IPS DF 6.9 (cell line): ENCODE data around the gene SPINK13.

ENCODE experiments used
- DNase-seq: peaks from one replicate; pipeline ENCODE4 v3.0.0-alpha.2; 2013; ENCODE audit warnings: low read depth, low spot score
- H3K27ac ChIP-seq: one replicate; pipeline ENCODE4 v1.5.1; 2013; ENCODE audit warnings: low read length, control low read depth
- H3K27me3 ChIP-seq: 2 replicates; pipeline ENCODE4 v1.6.1; 2013; ENCODE audit warnings: mild to moderate bottlenecking, low read length; ENCODE audit not compliant: control insufficient read depth, insufficient read depth
- H3K36me3 ChIP-seq: 2 replicates; pipeline ENCODE4 v1.6.1; 2013; ENCODE audit warnings: low read length; ENCODE audit not compliant: control insufficient read depth, insufficient read depth
- H3K4me1 ChIP-seq: 2 replicates; pipeline ENCODE4 v1.6.1; 2013; ENCODE audit warnings: low read length; ENCODE audit not compliant: control insufficient read depth, insufficient read depth
- H3K4me3 ChIP-seq: 2 replicates; pipeline ENCODE4 v1.5.1; 2013; ENCODE audit warnings: mild to moderate bottlenecking, low read length
- H3K9me3 ChIP-seq: 2 replicates; pipeline ENCODE4 v1.6.1; 2013; ENCODE audit warnings: low read length, inconsistent platforms; ENCODE audit not compliant: control insufficient read depth, insufficient read depth
- WGBS: extraction: QIAGEN DNeasy Blood & Tissue Kit; methylation state at CpG from one replicate; pipeline ENCODE4 v1.1.7; 2013; ENCODE audit warnings: mixed read lengths, missing lambda C conversion rate; ENCODE audit not compliant: insufficient read length, insufficient coverage; 5-methylcytosine and 5-hydroxymethylcytosine counted together

SPINK13 gene

GRCh38 chr5:148268566-148268965, at the start of gene SPINK13:
Gene SPINK13 (plus strand): TSS chr5:148268794. CDS start chr5:148270073, 1,279 bp downstream.
- H3K4me1 ChIP-seq = no peaks in the 10 kb centered on the region
- H3K36me3 ChIP-seq = no peaks in the 10 kb centered on the region
- H3K4me3 ChIP-seq = no peak within 1 kb of the TSS
- WGBS = no CpG with 5 or more reads among the region's 4 CpGs
- no peak within 1 kb of the TSS for H3K27ac ChIP-seq
- no peak for DNase-seq
- H3K27me3 ChIP-seq = no peaks in the 10 kb centered on the region
- H3K9me3 ChIP-seq = no peaks in the 10 kb centered on the region

- Histone ChIP-seq H3K9me3 (no peaks in the 10 kb centered on the region), H3K4me1 (no peaks in the 10 kb centered on the region), H3K4me3 (no peak overlapping the region), H3K27me3 (no peaks in the 10 kb centered on the region), H3K36me3 (no peaks in the 10 kb centered on the region), H3K27ac (no peak overlapping the region)
- DNase-seq = no peak
- no CpG with 5 or more reads among the region's 6 CpGs for WGBS
Observed at GRCh38 chr5:148221508-148221907, 47.1 kb upstream of the SPINK13 start.

- no peak for DNase-seq
- Histone ChIP-seq H3K27me3 (no peaks in the 10 kb centered on the region), H3K36me3 (no peaks in the 10 kb centered on the region), H3K27ac (no peak overlapping the region), H3K4me3 (no peak overlapping the region), H3K9me3 (no peaks in the 10 kb centered on the region), H3K4me1 (no peaks in the 10 kb centered on the region)
- WGBS = no CpG with 5 or more reads among the region's 2 CpGs
Observed at GRCh38 chr5:148224117-148224742, 44.4 kb upstream of the SPINK13 start.

GRCh38 chr5:148228392-148228984, 40.1 kb upstream of the SPINK13 start:
- H3K27me3 ChIP-seq = no peaks in the 10 kb centered on the region
- no CpG with 5 or more reads among the region's 3 CpGs for WGBS

GRCh38 chr5:148229840-148230239, 38.8 kb upstream of the SPINK13 start:
- DNase-seq = no peak
- Histone ChIP-seq H3K9me3 (no peaks in the 10 kb centered on the region), H3K27me3 (no peaks in the 10 kb centered on the region), H3K36me3 (no peaks in the 10 kb centered on the region), H3K4me1 (no peaks in the 10 kb centered on the region), H3K4me3 (no peak overlapping the region), H3K27ac (no peak overlapping the region)

More at GRCh38 chr5:148228392-148228984, 40.1 kb upstream of the SPINK13 start:
- Histone ChIP-seq H3K9me3 (no peaks in the 10 kb centered on the region), H3K4me3 (no peak overlapping the region), H3K4me1 (no peaks in the 10 kb centered on the region), H3K27ac (no peak overlapping the region), H3K36me3 (no peaks in the 10 kb centered on the region)
- no peak for DNase-seq

GRCh38 chr5:148230240-148230639, 38.4 kb upstream of the SPINK13 start:
- no CpG with 5 or more reads among the region's 7 CpGs for WGBS
- no peak for DNase-seq
- Histone ChIP-seq H3K4me1 (no peaks in the 10 kb centered on the region), H3K27me3 (no peaks in the 10 kb centered on the region), H3K36me3 (no peaks in the 10 kb centered on the region), H3K9me3 (no peaks in the 10 kb centered on the region), H3K27ac (no peak overlapping the region), H3K4me3 (no peak overlapping the region)

GRCh38 chr5:148237785-148238417, 30.7 kb upstream of the SPINK13 start:
- Histone ChIP-seq H3K27me3 (no peaks in the 10 kb centered on the region), H3K4me1 (no peaks in the 10 kb centered on the region), H3K27ac (no peak overlapping the region), H3K36me3 (no peaks in the 10 kb centered on the region), H3K4me3 (no peak overlapping the region), H3K9me3 (no peaks in the 10 kb centered on the region)
- DNase-seq = no peak
- no CpG with 5 or more reads among the region's 4 CpGs for WGBS

GRCh38 chr5:148238418-148238794, 30.2 kb upstream of the SPINK13 start, which contains the start of gene MARCOL:
Gene MARCOL (plus strand): TSS chr5:148238525. CDS start chr5:148238598, 73 bp downstream.
- no peak for DNase-seq
- H3K36me3 ChIP-seq = no peaks in the 10 kb centered on the region
- H3K4me1 ChIP-seq = no peaks in the 10 kb centered on the region
- H3K9me3 ChIP-seq = no peaks in the 10 kb centered on the region
- WGBS = no CpG with 5 or more reads among the region's 2 CpGs
- H3K27me3 ChIP-seq = no peaks in the 10 kb centered on the region
- no peak within 1 kb of the TSS for H3K27ac ChIP-seq
- H3K4me3 ChIP-seq = no peak within 1 kb of the TSS

GRCh38 chr5:148248894-148249293, 19.7 kb upstream of the SPINK13 start:
- no peaks in the 10 kb centered on the region for H3K36me3 ChIP-seq
- no peak overlapping the region for H3K4me3 ChIP-seq
- H3K4me1 ChIP-seq = no peaks in the 10 kb centered on the region
- DNase-seq = no peak
- H3K27ac ChIP-seq = no peak overlapping the region
- no peaks in the 10 kb centered on the region for H3K27me3 ChIP-seq
- no CpG with 5 or more reads among the region's 2 CpGs for WGBS
- H3K9me3 ChIP-seq = no peaks in the 10 kb centered on the region

GRCh38 chr5:148255456-148255855, 13.1 kb upstream of the SPINK13 start:
- H3K4me1 ChIP-seq = no peaks in the 10 kb centered on the region
- no peak overlapping the region for H3K27ac ChIP-seq
- H3K9me3 ChIP-seq = no peaks in the 10 kb centered on the region
- H3K27me3 ChIP-seq = no peaks in the 10 kb centered on the region
- DNase-seq = no peak
- no peaks in the 10 kb centered on the region for H3K36me3 ChIP-seq
- no peak overlapping the region for H3K4me3 ChIP-seq

GRCh38 chr5:148259288-148259687, 9.3 kb upstream of the SPINK13 start:
- H3K27ac ChIP-seq = no peak overlapping the region
- no CpG with 5 or more reads among the region's 2 CpGs for WGBS
- H3K4me1 ChIP-seq = no peaks in the 10 kb centered on the region
- DNase-seq = no peak
- no peaks in the 10 kb centered on the region for H3K36me3 ChIP-seq
- H3K27me3 ChIP-seq = no peaks in the 10 kb centered on the region
- no peak overlapping the region for H3K4me3 ChIP-seq
- no peaks in the 10 kb centered on the region for H3K9me3 ChIP-seq
